Vagina (tissue), 2 donors: ENCODE results near the gene VCAM1. TPM values are rescaled to one million over a fixed set of nuclear protein-coding genes. Genes with fewer than 3 reads are reported as not detected.

ENCODE experiments used
- DNase-seq, 2 donors: peaks; one replicate each; pipeline ENCODE4 v3.0.0-alpha.2; 2017; ENCODE audit errors: extremely low spot score in 2 of 2
- H3K27ac ChIP-seq: fragments of 200-600 bp; sonication (generic); one replicate; pipeline ENCODE4 v1.5.1; 2019
- H3K27me3 ChIP-seq: fragments of 200-600 bp; sonication (generic); one replicate; pipeline ENCODE4 v1.5.1; 2019
- H3K36me3 ChIP-seq, 2 donors: fragments of 200-600 bp; sonication (generic); one replicate each; pipeline ENCODE4 v1.5.1; 2017 to 2019
- H3K4me1 ChIP-seq: fragments of 200-600 bp; sonication (generic); one replicate; pipeline ENCODE4 v1.5.1; 2019
- H3K4me3 ChIP-seq, 2 donors: fragments of 200-600 bp; sonication (generic); 1 replicate in 1 of 2; 2 replicates in 1 of 2; pipeline ENCODE4 v1.5.1; 2016 to 2019
- H3K9me3 ChIP-seq: fragments of 200-600 bp; sonication (generic); one replicate; pipeline ENCODE4 v1.5.1; 2019
- POLR2A ChIP-seq, 2 donors: fragments of 450-650 bp; IDR thresholded peaks; one replicate each; pipeline ENCODE4 v1.6.1; 2017; ENCODE audit warnings: antibody characterized with exemption in 2 of 2, mild to moderate bottlenecking in 2 of 2, moderate library complexity in 2 of 2
- POLR2AphosphoS5 ChIP-seq, 2 donors: sonication (generic); formaldehyde crosslinking; IDR thresholded peaks; one replicate each; pipeline ENCODE4 v1.9.0; 2017; ENCODE audit warnings: antibody characterized with exemption in 2 of 2, mild to moderate bottlenecking in 2 of 2, low read depth in 1 of 2; ENCODE audit not compliant: insufficient read depth in 1 of 2
- intact Hi-C: fragments of 100-400 bp; cut with DNase I; formaldehyde crosslinking; loops from one replicate; pipeline ENCODE4 v1.15.1; 2023
- total RNA-seq: library from RNA; depleted of rRNA; stranded (reverse); fragments of >200 nt; gene quantifications from one replicate; pipeline ENCODE4 v1.2.3, GENCODE V29; 2016
- TF ChIP-seq, protein P1 (sequence below), 3 experiments: fragments of 450-650 bp in 2 of 3; fragments of 200-600 bp in 1 of 3; sonication (generic) in 1 of 3; IDR thresholded peaks; one replicate each; pipeline ENCODE4 v1.5.1; 2017 to 2019; ENCODE audit warnings: antibody characterized with exemption in 3 of 3, mild to moderate bottlenecking in 2 of 3, moderate library complexity in 2 of 3

Gene VCAM1
- total RNA-seq, 1 donor from 2014 or later = 5.6 TPM

DNA sequence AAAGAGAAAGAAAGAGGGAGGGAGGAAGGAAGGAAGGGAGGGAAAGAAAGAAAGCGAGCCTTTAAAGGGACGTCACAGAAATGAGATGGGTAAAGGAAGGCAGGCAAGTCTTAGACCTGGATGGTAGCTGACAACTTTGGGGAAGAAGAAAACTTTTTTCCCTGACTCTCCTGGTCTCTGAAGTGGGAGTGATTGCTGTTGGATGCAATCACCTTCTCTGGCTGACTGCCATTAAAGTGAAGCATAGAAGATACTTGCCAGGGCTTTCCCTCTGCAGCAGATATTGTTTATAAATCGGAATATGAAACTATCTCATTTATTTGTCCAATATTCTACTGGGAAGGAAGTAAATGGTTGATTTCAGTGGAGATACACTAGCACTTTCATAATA is 27.0 kb downstream of the VCAM1 start:
- DNase-seq = no peak
- intact Hi-C loops = no loop called here
- Histone ChIP-seq H3K4me1 (no peaks in the 10 kb centered on the region), H3K4me3 (no peak overlapping the region), H3K27ac (no peak overlapping the region), H3K27me3 (no peaks in the 10 kb centered on the region), H3K9me3 (no peaks in the 10 kb centered on the region), H3K36me3 (no peaks in the 10 kb centered on the region)
- TF ChIP-seq, protein P1, sequence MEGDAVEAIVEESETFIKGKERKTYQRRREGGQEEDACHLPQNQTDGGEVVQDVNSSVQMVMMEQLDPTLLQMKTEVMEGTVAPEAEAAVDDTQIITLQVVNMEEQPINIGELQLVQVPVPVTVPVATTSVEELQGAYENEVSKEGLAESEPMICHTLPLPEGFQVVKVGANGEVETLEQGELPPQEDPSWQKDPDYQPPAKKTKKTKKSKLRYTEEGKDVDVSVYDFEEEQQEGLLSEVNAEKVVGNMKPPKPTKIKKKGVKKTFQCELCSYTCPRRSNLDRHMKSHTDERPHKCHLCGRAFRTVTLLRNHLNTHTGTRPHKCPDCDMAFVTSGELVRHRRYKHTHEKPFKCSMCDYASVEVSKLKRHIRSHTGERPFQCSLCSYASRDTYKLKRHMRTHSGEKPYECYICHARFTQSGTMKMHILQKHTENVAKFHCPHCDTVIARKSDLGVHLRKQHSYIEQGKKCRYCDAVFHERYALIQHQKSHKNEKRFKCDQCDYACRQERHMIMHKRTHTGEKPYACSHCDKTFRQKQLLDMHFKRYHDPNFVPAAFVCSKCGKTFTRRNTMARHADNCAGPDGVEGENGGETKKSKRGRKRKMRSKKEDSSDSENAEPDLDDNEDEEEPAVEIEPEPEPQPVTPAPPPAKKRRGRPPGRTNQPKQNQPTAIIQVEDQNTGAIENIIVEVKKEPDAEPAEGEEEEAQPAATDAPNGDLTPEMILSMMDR (IDR thresholded peaks at IDR 0.05) = no peak
- TF ChIP-seq POLR2AphosphoS5 (IDR thresholded peaks at IDR 0.05; ENCODE audit: insufficient read depth in 1 of 2, low read depth in 1 of 2) = no peak
- TF ChIP-seq POLR2A (IDR thresholded peaks at IDR 0.05) = no peak

DNA sequence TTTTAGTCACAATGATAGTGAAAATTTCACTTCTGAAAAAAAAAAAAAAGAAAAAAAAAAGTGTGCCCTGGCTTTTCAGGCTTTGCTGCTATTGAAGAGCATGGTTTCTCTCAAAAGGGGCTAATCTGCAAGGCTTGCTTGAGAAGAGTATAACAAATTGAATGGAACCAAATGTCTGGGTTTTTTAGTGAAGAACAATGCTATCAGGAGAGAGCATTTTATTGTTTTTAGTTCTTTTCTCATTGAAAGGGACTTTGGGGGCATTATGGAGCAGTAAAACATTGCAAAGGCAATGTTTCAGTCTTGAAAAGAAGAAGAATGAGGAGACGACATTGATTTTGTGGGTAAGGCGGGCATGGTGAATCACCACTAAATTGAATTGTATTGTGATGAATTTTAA is 28.2 kb downstream of the VCAM1 start:
- Histone ChIP-seq H3K36me3 (no peaks in the 10 kb centered on the region), H3K9me3 (no peaks in the 10 kb centered on the region), H3K4me3 (no peak overlapping the region), H3K27ac (no peak overlapping the region), H3K4me1 (no peaks in the 10 kb centered on the region), H3K27me3 (no peaks in the 10 kb centered on the region)
- intact Hi-C loops = no loop called here
- TF ChIP-seq, protein P1 (IDR thresholded peaks at IDR 0.05) = no peak
- TF ChIP-seq POLR2AphosphoS5 (IDR thresholded peaks at IDR 0.05; ENCODE audit: insufficient read depth in 1 of 2, low read depth in 1 of 2) (no peak), POLR2A (IDR thresholded peaks at IDR 0.05) (no peak)
- DNase-seq = no peak

DNA sequence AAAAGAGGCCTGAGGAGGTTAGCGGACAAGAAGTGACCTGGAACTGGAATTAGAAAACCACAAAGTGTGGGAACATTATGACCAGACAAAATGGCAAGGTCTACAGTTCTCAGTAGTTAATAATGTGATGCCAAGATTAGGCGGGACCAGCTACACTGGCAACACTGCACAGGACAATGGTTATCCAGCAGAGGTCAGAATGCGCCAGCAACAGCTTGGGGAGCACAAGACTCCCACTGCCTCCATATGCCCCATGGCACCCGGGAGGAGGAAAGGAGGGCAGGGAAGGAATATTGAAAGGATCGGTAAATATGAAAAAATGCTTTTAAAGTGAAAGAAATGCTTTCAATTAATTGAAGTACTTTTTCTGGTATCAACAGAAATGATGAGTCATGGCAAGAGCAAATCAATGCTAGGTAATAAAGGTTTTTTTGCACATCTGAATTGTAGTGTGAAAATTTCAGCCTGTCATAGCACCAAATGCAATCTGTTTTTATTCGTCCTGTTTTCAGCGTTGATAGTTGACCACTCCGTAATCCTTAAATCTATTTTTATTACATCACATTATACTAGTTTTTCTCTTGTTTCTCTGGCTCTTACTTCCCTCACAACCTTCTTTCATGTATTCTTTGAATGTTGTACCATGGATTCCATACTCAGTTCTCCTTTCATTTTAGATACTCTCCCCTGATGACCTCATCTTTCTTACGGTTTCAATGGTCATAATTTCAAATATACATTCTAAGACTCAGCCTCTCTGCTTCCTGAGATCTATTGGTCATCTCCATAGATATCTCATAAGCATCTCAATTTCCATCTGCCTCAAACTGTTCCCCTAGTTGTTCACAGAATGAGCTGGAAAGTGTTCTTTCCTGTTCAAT is 30.7 kb downstream of the VCAM1 start:
- H3K4me3 ChIP-seq = no peak overlapping the region
- intact Hi-C loops = no loop called here
- H3K27me3 ChIP-seq = no peaks in the 10 kb centered on the region
- H3K4me1 ChIP-seq = no peaks in the 10 kb centered on the region
- no peak for TF ChIP-seq POLR2A (IDR thresholded peaks at IDR 0.05)
- no peaks in the 10 kb centered on the region for H3K36me3 ChIP-seq
- no peaks in the 10 kb centered on the region for H3K9me3 ChIP-seq
- H3K27ac ChIP-seq = no peak overlapping the region
- DNase-seq = no peak

DNA sequence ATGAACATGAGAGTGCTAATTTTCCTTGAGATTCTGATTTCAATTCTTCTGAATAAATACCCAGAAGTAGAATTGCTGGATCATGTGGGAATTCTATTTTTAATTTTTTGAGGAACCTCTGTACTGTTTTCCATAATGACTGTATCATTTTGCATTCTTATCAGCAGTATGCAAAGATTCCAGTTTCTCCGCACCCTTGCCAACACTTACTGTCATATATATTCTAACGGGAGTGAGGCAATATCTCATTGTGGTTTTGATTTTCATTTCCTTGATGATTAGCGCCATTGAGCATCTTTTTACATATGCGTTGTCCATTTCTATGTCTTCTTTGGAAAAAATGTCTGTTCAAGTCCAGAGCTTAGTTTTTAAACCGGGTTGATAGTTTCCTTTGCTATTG is 33.2 kb downstream of the VCAM1 start:
- Histone ChIP-seq H3K27me3 (no peaks in the 10 kb centered on the region), H3K4me3 (no peak overlapping the region), H3K9me3 (no peaks in the 10 kb centered on the region), H3K27ac (no peak overlapping the region), H3K4me1 (no peaks in the 10 kb centered on the region), H3K36me3 (no peaks in the 10 kb centered on the region)
- intact Hi-C loops = no loop called here
- DNase-seq = no peak
- TF ChIP-seq, protein P1 (IDR thresholded peaks at IDR 0.05) = no peak
- no peak for TF ChIP-seq POLR2AphosphoS5 (IDR thresholded peaks at IDR 0.05; ENCODE audit: insufficient read depth in 1 of 2, low read depth in 1 of 2)
- TF ChIP-seq POLR2A (IDR thresholded peaks at IDR 0.05) = no peak

DNA sequence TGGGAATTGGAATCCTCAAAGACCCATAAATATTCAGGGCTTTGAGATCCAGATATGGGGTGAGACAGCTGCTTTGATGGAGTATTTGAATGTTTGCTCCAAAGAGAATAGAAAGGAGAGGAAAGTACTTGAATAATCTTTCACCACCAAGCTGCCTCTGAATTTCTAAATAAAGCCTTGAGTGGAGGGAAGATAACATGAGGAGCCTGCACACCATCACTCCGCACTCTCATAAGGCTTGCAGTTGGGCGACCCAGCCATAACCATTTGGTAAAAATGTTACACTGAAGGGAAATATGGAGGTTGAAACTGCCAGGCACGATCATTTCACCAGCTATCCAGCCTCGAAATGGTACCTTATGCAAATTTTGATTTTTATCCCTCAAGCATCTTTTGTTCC is 38.4 kb downstream of the VCAM1 start:
- Histone ChIP-seq H3K9me3 (no peaks in the 10 kb centered on the region), H3K36me3 (no peaks in the 10 kb centered on the region), H3K4me1 (no peaks in the 10 kb centered on the region), H3K27ac (no peak overlapping the region), H3K27me3 (no peaks in the 10 kb centered on the region), H3K4me3 (no peak overlapping the region)
- no peak for DNase-seq
- intact Hi-C loops = no loop called here
- TF ChIP-seq POLR2AphosphoS5 (IDR thresholded peaks at IDR 0.05; ENCODE audit: insufficient read depth in 1 of 2, low read depth in 1 of 2) (no peak), POLR2A (IDR thresholded peaks at IDR 0.05) (no peak)

DNA sequence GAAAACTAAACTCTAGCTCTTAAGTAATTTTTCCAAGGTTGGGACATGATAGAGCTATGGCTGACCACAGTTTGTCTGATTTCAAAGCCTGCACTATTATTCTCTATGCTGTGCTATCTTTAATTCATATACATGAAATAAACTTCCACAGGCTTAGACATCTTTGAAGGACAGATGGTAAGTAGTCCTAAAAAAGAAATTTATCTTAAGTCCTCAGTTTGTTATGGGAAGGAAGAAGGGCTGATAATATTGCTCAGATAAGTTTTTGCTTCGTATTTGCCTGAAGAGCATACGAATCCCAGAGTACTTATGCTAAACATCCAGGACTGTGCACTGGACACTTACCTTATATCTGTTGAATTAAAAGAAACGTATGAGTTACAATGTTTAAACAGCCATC is 39.6 kb downstream of the VCAM1 start:
- Histone ChIP-seq H3K36me3 (no peaks in the 10 kb centered on the region), H3K4me3 (no peak overlapping the region), H3K27me3 (no peaks in the 10 kb centered on the region), H3K9me3 (no peaks in the 10 kb centered on the region), H3K27ac (no peak overlapping the region), H3K4me1 (no peaks in the 10 kb centered on the region)
- TF ChIP-seq POLR2AphosphoS5 (IDR thresholded peaks at IDR 0.05; ENCODE audit: insufficient read depth in 1 of 2, low read depth in 1 of 2) = no peak
- no peak for TF ChIP-seq POLR2A (IDR thresholded peaks at IDR 0.05)
- TF ChIP-seq, protein P1 (IDR thresholded peaks at IDR 0.05) = no peak
- DNase-seq = no peak
- intact Hi-C loops = no loop called here
